Activated B cell treated with CpG ODN at 0.5 μM for 24 hours (primary cell): ENCODE data around the gene DDX31. TPM values are rescaled to one million over a fixed set of nuclear protein-coding genes. Genes with fewer than 3 reads are reported as not detected.

Experiments
- ATAC-seq: fragments of 200-7000 bp; cut with Tn5 transposase; one replicate; pipeline ENCODE4 v1.10.0; 2021; ENCODE audit warnings: low read depth, mild to moderate bottlenecking, moderate library complexity
- CTCF ChIA-PET: fragments of 350-600 bp; sonication (Branson Sonifier 250); formaldehyde crosslinking; loops from one replicate; lab custom pipeline; 2021; ENCODE audit warnings: antibody characterized with exemption; lab: Charles Lee
- POLR2A ChIA-PET: fragments of 350-600 bp; sonication (Branson Sonifier 250); formaldehyde crosslinking; loops from one replicate; lab custom pipeline; 2021; ENCODE audit warnings: antibody characterized with exemption; lab: Charles Lee
- DNase-seq: peaks from one replicate; pipeline ENCODE4 v3.0.0; 2022
- H3K27ac Mint-ChIP-seq: one replicate; pipeline ENCODE4 v1.8.0; 2020; ENCODE audit warnings: mixed read lengths
- H3K27me3 Mint-ChIP-seq: one replicate; pipeline ENCODE4 v1.8.0; 2021; ENCODE audit warnings: mixed read lengths
- H3K36me3 Mint-ChIP-seq: one replicate; pipeline ENCODE4 v1.8.0; 2021; ENCODE audit warnings: low read depth, mixed read lengths
- H3K4me1 Mint-ChIP-seq: one replicate; pipeline ENCODE4 v1.8.0; 2021; ENCODE audit warnings: mixed read lengths
- H3K4me3 Mint-ChIP-seq: one replicate; pipeline ENCODE4 v1.8.0; 2020; ENCODE audit warnings: mild to moderate bottlenecking, mixed read lengths
- H3K9me3 Mint-ChIP-seq: one replicate; pipeline ENCODE4 v1.8.0; 2020; ENCODE audit warnings: mixed read lengths
- intact Hi-C: fragments of 100-400 bp; cut with micrococcal nuclease; formaldehyde crosslinking; loops from one replicate; pipeline ENCODE4 v1.15.1; 2024
- total RNA-seq: library from RNA; stranded (reverse); gene quantifications from 2 replicates; pipeline ENCODE4 v1.2.3, GENCODE V29; 2022
- TF ChIP-seq, protein P1 (sequence below): fragments of 200-600 bp; IDR thresholded peaks from one replicate; pipeline ENCODE4 v1.8.0; 2022; ENCODE audit warnings: antibody characterized with exemption, mild to moderate bottlenecking

The DDX31 gene
- total RNA-seq, 1 donor from 2014 or later = 21.8 TPM

DNA sequence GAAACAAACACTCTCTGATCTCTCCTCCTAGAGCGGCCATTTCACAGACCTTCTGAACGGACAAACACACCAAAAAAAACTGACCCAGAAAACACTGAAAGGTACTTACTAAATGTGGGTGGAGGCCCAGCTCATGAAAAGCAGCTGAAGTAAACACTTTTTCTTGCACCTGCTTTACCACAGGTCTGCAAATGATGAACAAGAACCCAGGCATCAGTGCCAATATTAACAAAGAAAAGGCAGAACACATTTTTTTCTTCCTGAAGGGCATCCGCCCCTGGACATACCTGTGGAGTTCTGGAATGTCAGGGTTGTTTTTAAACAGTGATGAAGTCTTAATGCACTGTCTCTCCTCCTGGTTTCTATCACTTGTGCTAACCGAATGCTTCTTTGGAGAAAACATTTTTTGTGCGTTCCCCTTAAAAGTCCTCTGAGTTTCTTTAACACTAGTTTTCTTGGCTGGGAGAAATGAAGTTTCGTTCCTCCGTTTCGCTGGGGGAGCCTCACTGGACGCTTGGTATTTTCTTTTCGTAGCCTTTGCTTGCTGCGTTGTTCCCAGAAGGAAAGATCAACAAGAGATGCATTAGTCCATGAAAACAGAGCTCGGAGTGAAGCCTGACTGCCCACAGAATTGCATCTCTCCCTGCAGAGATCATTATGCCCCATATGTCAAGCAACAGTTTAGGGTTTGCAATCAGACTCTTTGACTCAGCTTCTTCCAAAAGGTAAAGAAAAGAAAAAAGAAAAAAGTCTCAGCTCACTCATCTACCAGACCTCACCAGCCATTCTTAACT is 7.4 kb downstream of the DDX31 start:
- peaks cover 31% of the 10 kb centered on the region for H3K36me3 Mint-ChIP-seq
- no peaks in the 10 kb centered on the region for H3K27me3 Mint-ChIP-seq
- intact Hi-C loops = no loop called here
- CTCF ChIA-PET = no interaction called here
- no peaks in the 10 kb centered on the region for H3K9me3 Mint-ChIP-seq
- TF ChIP-seq, protein P1, sequence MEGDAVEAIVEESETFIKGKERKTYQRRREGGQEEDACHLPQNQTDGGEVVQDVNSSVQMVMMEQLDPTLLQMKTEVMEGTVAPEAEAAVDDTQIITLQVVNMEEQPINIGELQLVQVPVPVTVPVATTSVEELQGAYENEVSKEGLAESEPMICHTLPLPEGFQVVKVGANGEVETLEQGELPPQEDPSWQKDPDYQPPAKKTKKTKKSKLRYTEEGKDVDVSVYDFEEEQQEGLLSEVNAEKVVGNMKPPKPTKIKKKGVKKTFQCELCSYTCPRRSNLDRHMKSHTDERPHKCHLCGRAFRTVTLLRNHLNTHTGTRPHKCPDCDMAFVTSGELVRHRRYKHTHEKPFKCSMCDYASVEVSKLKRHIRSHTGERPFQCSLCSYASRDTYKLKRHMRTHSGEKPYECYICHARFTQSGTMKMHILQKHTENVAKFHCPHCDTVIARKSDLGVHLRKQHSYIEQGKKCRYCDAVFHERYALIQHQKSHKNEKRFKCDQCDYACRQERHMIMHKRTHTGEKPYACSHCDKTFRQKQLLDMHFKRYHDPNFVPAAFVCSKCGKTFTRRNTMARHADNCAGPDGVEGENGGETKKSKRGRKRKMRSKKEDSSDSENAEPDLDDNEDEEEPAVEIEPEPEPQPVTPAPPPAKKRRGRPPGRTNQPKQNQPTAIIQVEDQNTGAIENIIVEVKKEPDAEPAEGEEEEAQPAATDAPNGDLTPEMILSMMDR = no peak
- POLR2A ChIA-PET = no interaction called here
- no peak for ATAC-seq
- no peak for DNase-seq
- H3K4me1 Mint-ChIP-seq = peaks cover under 1% of the 10 kb centered on the region
- H3K27ac Mint-ChIP-seq = no peak overlapping the region
- H3K4me3 Mint-ChIP-seq = no peak overlapping the region

DNA sequence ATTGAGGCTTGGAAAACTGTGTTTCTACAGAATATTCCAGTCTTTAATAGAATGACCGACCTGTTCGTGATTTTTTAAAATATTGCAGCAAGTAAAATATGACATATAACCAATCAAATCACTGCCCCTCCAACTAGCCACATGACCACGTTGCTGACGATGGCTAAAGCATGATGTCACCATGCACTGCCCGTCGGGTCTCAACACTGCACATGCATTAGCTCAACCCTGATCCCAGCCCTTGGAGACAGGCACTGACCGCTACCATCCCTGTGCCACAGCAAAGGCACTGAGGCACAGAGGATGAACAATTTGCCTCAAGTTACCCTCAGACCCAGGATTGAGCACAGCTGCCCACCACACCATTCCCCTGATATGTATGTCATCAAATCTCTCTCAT is 13.5 kb downstream of the DDX31 start:
- H3K27me3 Mint-ChIP-seq = no peaks in the 10 kb centered on the region
- H3K4me3 Mint-ChIP-seq = no peak overlapping the region
- ChIA-PET POLR2A (interaction anchor here (0.6 kb wide), 1 partner anchor 364 kb away, joined by 4 read pairs; no protein-coding TSS in a partner anchor), CTCF (no interaction called here)
- DNase-seq = no peak
- intact Hi-C loops = no loop called here
- no peak for ATAC-seq
- TF ChIP-seq, protein P1 = no peak
- peaks cover 71% of the 10 kb centered on the region for H3K36me3 Mint-ChIP-seq
- no peaks in the 10 kb centered on the region for H3K4me1 Mint-ChIP-seq
- no peak overlapping the region for H3K27ac Mint-ChIP-seq
- H3K9me3 Mint-ChIP-seq = no peaks in the 10 kb centered on the region

DNA sequence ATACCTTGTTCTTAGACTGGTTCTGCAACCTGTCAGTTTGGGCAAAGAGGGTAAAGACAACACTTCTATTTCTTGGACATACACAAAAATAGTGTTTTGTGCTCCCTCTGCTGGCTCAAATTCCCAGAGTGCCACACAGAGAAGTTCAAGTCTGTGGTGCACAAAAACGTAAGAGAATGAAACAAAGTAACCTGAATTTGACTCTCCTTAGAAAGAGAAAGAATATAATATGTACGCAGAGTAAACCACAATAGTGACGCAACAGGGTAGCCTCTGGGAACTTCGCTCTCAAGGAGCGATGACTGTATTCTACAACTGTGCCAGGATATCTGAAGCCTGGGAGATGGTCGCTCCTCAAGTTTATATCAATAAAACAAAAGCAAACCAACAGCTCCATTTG is 18.5 kb downstream of the DDX31 start:
- TF ChIP-seq, protein P1 = no peak
- Mint-ChIP-seq H3K4me3 (no peak overlapping the region), H3K27me3 (no peaks in the 10 kb centered on the region), H3K27ac (no peak overlapping the region), H3K4me1 (no peaks in the 10 kb centered on the region), H3K36me3 (peaks cover 76% of the 10 kb centered on the region), H3K9me3 (no peaks in the 10 kb centered on the region)
- ChIA-PET POLR2A (no interaction called here), CTCF (no interaction called here)
- intact Hi-C loops = loop anchor here (1.0 to 2.0 kb wide), 2 partner anchors 149 to 240 kb away; partner anchors contain the start of gene CFAP77
- DNase-seq (no peak), ATAC-seq (no peak)

DNA sequence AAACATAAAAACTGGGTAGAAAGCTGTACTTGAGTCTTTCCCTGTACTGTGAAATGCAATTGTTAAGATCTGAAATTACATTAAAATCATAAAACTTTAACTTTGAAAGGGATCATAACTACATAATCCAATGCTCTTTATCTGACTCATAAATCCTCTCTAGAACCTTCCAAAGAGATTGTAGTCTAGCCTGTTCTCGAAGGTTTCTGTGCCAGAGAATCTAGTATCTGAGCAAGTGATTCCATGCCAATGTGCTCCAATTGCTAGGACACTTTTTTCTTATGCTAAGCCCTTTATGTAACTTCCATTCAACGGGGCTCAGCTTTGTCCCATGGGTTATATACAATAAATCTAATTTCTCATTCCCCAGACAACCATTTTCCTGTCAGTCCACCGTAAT is 21.1 kb downstream of the DDX31 start:
- TF ChIP-seq, protein P1 = no peak
- POLR2A ChIA-PET = interaction anchor here (0.6 kb wide), 1 partner anchor 51 kb away, joined by 3 read pairs; no protein-coding TSS in a partner anchor

DNA sequence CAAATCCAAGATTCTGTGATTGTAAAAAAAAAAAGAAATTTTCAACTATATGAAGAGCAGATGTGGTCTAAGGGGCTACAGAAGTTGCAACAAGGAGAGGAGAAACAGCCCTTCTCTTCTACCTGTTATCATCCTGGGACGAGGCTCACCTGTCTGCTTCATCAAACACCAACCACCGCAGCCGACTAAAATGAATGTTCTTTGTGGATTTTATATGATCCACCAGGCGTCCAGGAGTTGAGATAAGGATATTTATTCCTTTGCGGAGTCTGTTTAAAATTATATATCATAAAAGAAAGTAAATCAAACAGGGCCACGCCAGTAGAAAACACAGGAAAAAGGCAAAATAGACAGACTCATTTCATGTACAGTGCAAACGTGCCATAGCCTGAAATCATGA is 21.5 kb downstream of the DDX31 start:
- ChIA-PET POLR2A (interaction anchor here (0.6 kb wide), 1 partner anchor 51 kb away, joined by 3 read pairs; no protein-coding TSS in a partner anchor), CTCF (no interaction called here)
- H3K9me3 Mint-ChIP-seq = no peaks in the 10 kb centered on the region
- TF ChIP-seq, protein P1 = no peak
- intact Hi-C loops = no loop called here
- no peaks in the 10 kb centered on the region for H3K4me1 Mint-ChIP-seq
- H3K27ac Mint-ChIP-seq = no peak overlapping the region
- peaks cover 85% of the 10 kb centered on the region for H3K36me3 Mint-ChIP-seq
- ATAC-seq = no peak
- no peaks in the 10 kb centered on the region for H3K27me3 Mint-ChIP-seq
- no peak for DNase-seq
- no peak overlapping the region for H3K4me3 Mint-ChIP-seq

More for the DNA sequence above, 21.1 kb downstream of the DDX31 start:
- no peak overlapping the region for H3K27ac Mint-ChIP-seq
- no peaks in the 10 kb centered on the region for H3K9me3 Mint-ChIP-seq
- no peak for ATAC-seq
- no peak overlapping the region for H3K4me3 Mint-ChIP-seq
- H3K27me3 Mint-ChIP-seq = no peaks in the 10 kb centered on the region
- H3K4me1 Mint-ChIP-seq = no peaks in the 10 kb centered on the region
- intact Hi-C loops = no loop called here
- CTCF ChIA-PET = no interaction called here
- no peak for DNase-seq
- H3K36me3 Mint-ChIP-seq = peaks cover 81% of the 10 kb centered on the region
